ENCODE data around the gene JDP2. TPM values are rescaled to one million over a fixed set of nuclear protein-coding genes. Genes with fewer than 3 reads are reported as not detected.

JDP2 gene
- total RNA-seq, 1 experiment from 2014 or later, result 45.3 TPM

GRCh38 chr14:75487155-75487671, 59.4 kb downstream of the JDP2 start:
- Mint-ChIP-seq H3K27me3 (ENCODE audit: insufficient read depth, unreplicated experiment) (no peaks in the 10 kb centered on the region), H3K4me1 (ENCODE audit: insufficient read depth, unreplicated experiment) (peaks cover 23% of the 10 kb centered on the region), H3K36me3 (ENCODE audit: insufficient read depth, unreplicated experiment) (no peaks in the 10 kb centered on the region), H3K9me3 (ENCODE audit: unreplicated experiment) (no peaks in the 10 kb centered on the region), H3K27ac (ENCODE audit: low read depth, unreplicated experiment) (no peak overlapping the region), H3K4me3 (ENCODE audit: unreplicated experiment) (no peak overlapping the region)
- no peak for TF ChIP-seq CTCF (IDR thresholded peaks at IDR 0.05; ENCODE audit: unreplicated experiment)
- ChIA-PET POLR2A (interaction anchor here (1.0 to 3.3 kb wide), 6 partner anchors 38 to 186 kb away, joined by 3 to 10 read pairs (median 5); no protein-coding TSS in a partner anchor), CTCF (interaction anchor here (0.6 to 7.8 kb wide), 18 partner anchors 11 to 356 kb away, joined by 3 to 177 read pairs (median 4); no protein-coding TSS in a partner anchor)
- intact Hi-C loops (cut with micrococcal nuclease), result loop anchor here (10.0 kb wide), 2 partner anchors 62 to 362 kb away; partner anchors contain the start of genes JDP2 and NEK9
- peak; percentile 72 for DNase-seq (ENCODE audit: unreplicated experiment)
- BruUV-seq (replicated peaks), result no TSS peak

GRCh38 chr14:75489480-75489837, 61.6 kb downstream of the JDP2 start:
- H3K36me3 Mint-ChIP-seq (ENCODE audit: insufficient read depth, unreplicated experiment), result no peaks in the 10 kb centered on the region
- no peaks in the 10 kb centered on the region for H3K27me3 Mint-ChIP-seq (ENCODE audit: insufficient read depth, unreplicated experiment)
- no peaks in the 10 kb centered on the region for H3K9me3 Mint-ChIP-seq (ENCODE audit: unreplicated experiment)
- POLR2A ChIA-PET, result interaction anchor here (0.6 to 2.4 kb wide), 6 partner anchors 71 to 355 kb away, joined by 3 to 19 read pairs (median 5); no protein-coding TSS in a partner anchor
- no peak overlapping the region for H3K4me3 Mint-ChIP-seq (ENCODE audit: unreplicated experiment)
- no TSS peak for BruUV-seq (replicated peaks)
- DNase-seq (ENCODE audit: unreplicated experiment), result no peak
- CTCF ChIA-PET, result interaction anchor here (0.6 to 7.8 kb wide), 20 partner anchors 9 to 366 kb away, joined by 3 to 177 read pairs (median 5); no protein-coding TSS in a partner anchor
- H3K27ac Mint-ChIP-seq (ENCODE audit: low read depth, unreplicated experiment), result no peak overlapping the region
- peaks cover 23% of the 10 kb centered on the region for H3K4me1 Mint-ChIP-seq (ENCODE audit: insufficient read depth, unreplicated experiment)
- intact Hi-C loops (cut with micrococcal nuclease), result loop anchor here (10.0 kb wide), 2 partner anchors 65 to 365 kb away; partner anchors contain the start of genes JDP2 and NEK9
- TF ChIP-seq CTCF (IDR thresholded peaks at IDR 0.05; ENCODE audit: unreplicated experiment), result no peak

- Mint-ChIP-seq H3K27me3 (ENCODE audit: insufficient read depth, unreplicated experiment) (no peaks in the 10 kb centered on the region), H3K9me3 (ENCODE audit: unreplicated experiment) (no peaks in the 10 kb centered on the region), H3K36me3 (ENCODE audit: insufficient read depth, unreplicated experiment) (no peaks in the 10 kb centered on the region), H3K4me3 (ENCODE audit: unreplicated experiment) (no peak overlapping the region), H3K4me1 (ENCODE audit: insufficient read depth, unreplicated experiment) (peaks cover 16% of the 10 kb centered on the region), H3K27ac (ENCODE audit: low read depth, unreplicated experiment) (no peak overlapping the region)
- no peak for TF ChIP-seq CTCF (IDR thresholded peaks at IDR 0.05; ENCODE audit: unreplicated experiment)
- CTCF ChIA-PET, result interaction anchor here (0.7 to 7.8 kb wide), 6 partner anchors 46 to 193 kb away, joined by 3 to 177 read pairs (median 4); no protein-coding TSS in a partner anchor
- intact Hi-C loops (cut with micrococcal nuclease), result no loop called here
- DNase-seq (ENCODE audit: unreplicated experiment), result no peak
- POLR2A ChIA-PET, result interaction anchor here (0.9 kb wide), 1 partner anchor 189 kb away, joined by 3 read pairs; no protein-coding TSS in a partner anchor
- BruUV-seq (replicated peaks), result no TSS peak
Measured at GRCh38 chr14:75491376-75491978, 63.7 kb downstream of the JDP2 start.

GRCh38 chr14:75492832-75493591, 65.2 kb downstream of the JDP2 start:
- no peaks in the 10 kb centered on the region for H3K9me3 Mint-ChIP-seq (ENCODE audit: unreplicated experiment)
- POLR2A ChIA-PET, result no interaction called here
- intact Hi-C loops (cut with micrococcal nuclease), result no loop called here
- CTCF ChIA-PET, result interaction anchor here (0.6 to 7.5 kb wide), 3 partner anchors 31 to 186 kb away, joined by 3 to 177 read pairs (median 7); no protein-coding TSS in a partner anchor
- TF ChIP-seq CTCF (IDR thresholded peaks at IDR 0.05; ENCODE audit: unreplicated experiment), result no peak
- H3K27ac Mint-ChIP-seq (ENCODE audit: low read depth, unreplicated experiment), result no peak overlapping the region
- H3K4me1 Mint-ChIP-seq (ENCODE audit: insufficient read depth, unreplicated experiment), result peaks cover 5% of the 10 kb centered on the region
- BruUV-seq (replicated peaks), result no TSS peak
- no peaks in the 10 kb centered on the region for H3K27me3 Mint-ChIP-seq (ENCODE audit: insufficient read depth, unreplicated experiment)
- no peaks in the 10 kb centered on the region for H3K36me3 Mint-ChIP-seq (ENCODE audit: insufficient read depth, unreplicated experiment)
- H3K4me3 Mint-ChIP-seq (ENCODE audit: unreplicated experiment), result no peak overlapping the region
- no peak for DNase-seq (ENCODE audit: unreplicated experiment)
